ENCODE data around the gene CCDC148. TPM values are rescaled to one million over a fixed set of nuclear protein-coding genes. Genes with fewer than 3 reads are reported as not detected.

Gene CCDC148
- total and polyA plus RNA-seq, 2 experiments from 2014 or later = 0.39 to 2.1 TPM

GRCh38 chr2:158213773-158214172 is 242.8 kb downstream of the CCDC148 start:
- no peaks in the 10 kb centered on the region for H3K36me3 ChIP-seq
- no peak overlapping the region for H3K27ac ChIP-seq
- H3K4me1 ChIP-seq (ENCODE audit: low read depth) = no peaks in the 10 kb centered on the region
- no peaks in the 10 kb centered on the region for H3K9me3 ChIP-seq (ENCODE audit: low read depth)
- no peak for DNase-seq (ENCODE audit: low read depth in 1 of 2, low spot score in 1 of 2)
- no peak for TF ChIP-seq CTCF (IDR thresholded peaks at IDR 0.05; ENCODE audit: low read depth, low read length)
- no peak overlapping the region for H3K4me3 ChIP-seq
- H3K27me3 ChIP-seq = no peaks in the 10 kb centered on the region

GRCh38 chr2:158212301-158212700 is 244.3 kb downstream of the CCDC148 start:
- Histone ChIP-seq H3K36me3 (no peaks in the 10 kb centered on the region), H3K4me1 (ENCODE audit: low read depth) (no peaks in the 10 kb centered on the region), H3K4me3 (no peak overlapping the region), H3K9me3 (ENCODE audit: low read depth) (no peaks in the 10 kb centered on the region), H3K27ac (no peak overlapping the region), H3K27me3 (no peaks in the 10 kb centered on the region)
- no peak for TF ChIP-seq CTCF (IDR thresholded peaks at IDR 0.05; ENCODE audit: low read depth, low read length)
- DNase-seq (ENCODE audit: low read depth in 1 of 2, low spot score in 1 of 2) = no peak

GRCh38 chr2:158211502-158211901 is 245.1 kb downstream of the CCDC148 start:
- no peaks in the 10 kb centered on the region for H3K36me3 ChIP-seq
- no peaks in the 10 kb centered on the region for H3K4me1 ChIP-seq (ENCODE audit: low read depth)
- no peak for DNase-seq (ENCODE audit: low read depth in 1 of 2, low spot score in 1 of 2)
- H3K27ac ChIP-seq = no peak overlapping the region
- H3K9me3 ChIP-seq (ENCODE audit: low read depth) = no peaks in the 10 kb centered on the region
- no peak overlapping the region for H3K4me3 ChIP-seq
- H3K27me3 ChIP-seq = no peaks in the 10 kb centered on the region
- no peak for TF ChIP-seq CTCF (IDR thresholded peaks at IDR 0.05; ENCODE audit: low read depth, low read length)

- no peaks in the 10 kb centered on the region for H3K4me1 ChIP-seq (ENCODE audit: low read depth)
Measured at GRCh38 chr2:158207354-158207753, 249.2 kb downstream of the CCDC148 start.

GRCh38 chr2:158205215-158205614 is 251.3 kb downstream of the CCDC148 start:
- H3K27me3 ChIP-seq = no peaks in the 10 kb centered on the region
- H3K9me3 ChIP-seq (ENCODE audit: low read depth) = no peaks in the 10 kb centered on the region
- H3K4me3 ChIP-seq = no peak overlapping the region
- H3K27ac ChIP-seq = no peak overlapping the region
- no peaks in the 10 kb centered on the region for H3K4me1 ChIP-seq (ENCODE audit: low read depth)
- H3K36me3 ChIP-seq = no peaks in the 10 kb centered on the region
- no peak for DNase-seq (ENCODE audit: low read depth in 1 of 2, low spot score in 1 of 2)
- TF ChIP-seq CTCF (IDR thresholded peaks at IDR 0.05; ENCODE audit: low read depth, low read length) = no peak

More at GRCh38 chr2:158207354-158207753, 249.2 kb downstream of the CCDC148 start:
- DNase-seq (ENCODE audit: low read depth in 1 of 2, low spot score in 1 of 2) = no peak
- Histone ChIP-seq H3K27ac (no peak overlapping the region), H3K9me3 (ENCODE audit: low read depth) (no peaks in the 10 kb centered on the region), H3K4me3 (no peak overlapping the region), H3K27me3 (no peaks in the 10 kb centered on the region), H3K36me3 (no peaks in the 10 kb centered on the region)
- TF ChIP-seq CTCF (IDR thresholded peaks at IDR 0.05; ENCODE audit: low read depth, low read length) = no peak

GRCh38 chr2:158204741-158205165 is 251.8 kb downstream of the CCDC148 start:
- no peak for DNase-seq (ENCODE audit: low read depth in 1 of 2, low spot score in 1 of 2)
- Histone ChIP-seq H3K9me3 (ENCODE audit: low read depth) (no peaks in the 10 kb centered on the region), H3K27me3 (no peaks in the 10 kb centered on the region), H3K4me3 (no peak overlapping the region), H3K27ac (no peak overlapping the region), H3K4me1 (ENCODE audit: low read depth) (no peaks in the 10 kb centered on the region), H3K36me3 (no peaks in the 10 kb centered on the region)
- no peak for TF ChIP-seq CTCF (IDR thresholded peaks at IDR 0.05; ENCODE audit: low read depth, low read length)

Data from cardiac muscle cell (in vitro differentiated cells and primary cell).